HG03432 (cell line): Measurements from ENCODE around the gene BTRC.
"Not testable (repeated sequence)": the region's sequence is repeated elsewhere in the genome, so short reads cannot be mapped to it uniquely, and the experiment has no call there.

Experiments
- ATAC-seq: cut with Tn5 transposase; IDR thresholded peaks from one replicate; pipeline ENCODE4 v1.9.1; 2021; ENCODE audit warnings: mild to moderate bottlenecking, moderate library complexity; ENCODE audit not compliant: unreplicated experiment

BTRC gene

GRCh38 chr10:101577121-101577871 is 223.3 kb downstream of the BTRC start:
- ATAC-seq: no peak

GRCh38 chr10:101578192-101578591 is 224.2 kb downstream of the BTRC start:
- no peak for ATAC-seq

- no peak for ATAC-seq
Observed at GRCh38 chr10:101578803-101579515, 225.0 kb downstream of the BTRC start.

GRCh38 chr10:101579516-101579870 is 225.5 kb downstream of the BTRC start:
- ATAC-seq: no peak

GRCh38 chr10:101580486-101581399 is 226.8 kb downstream of the BTRC start:
- ATAC-seq: no peak

- ATAC-seq: no peak
Observed at GRCh38 chr10:101585841-101586240, 231.9 kb downstream of the BTRC start.

- peak; percentile 99 for ATAC-seq
Observed at GRCh38 chr10:101587725-101588653, 234.0 kb downstream of the BTRC start, which contains the start of the genes DPCD and POLL. Gene DPCD, plus strand, starts transcription at chr10:101588321. Its CDS starts 16 bp downstream, at chr10:101588337. Gene POLL, minus strand, starts transcription at chr10:101588257. Its CDS starts 897 bp downstream, at chr10:101587360.

- no peak for ATAC-seq
Observed at GRCh38 chr10:101588879-101589278, 234.9 kb downstream of the BTRC start.

GRCh38 chr10:101593331-101593730 is 239.4 kb downstream of the BTRC start:
- not testable (repeated sequence) for ATAC-seq

- no peak for ATAC-seq
Observed at GRCh38 chr10:101595591-101596433, 241.8 kb downstream of the BTRC start.

- no peak for ATAC-seq
Observed at GRCh38 chr10:101597091-101597900, 243.3 kb downstream of the BTRC start.

- ATAC-seq: no peak
Observed at GRCh38 chr10:101601541-101601940, 247.6 kb downstream of the BTRC start.

GRCh38 chr10:101602761-101603398 is 248.9 kb downstream of the BTRC start:
- peak; percentile 64 for ATAC-seq
